ENCODE results near the gene PARD3. TPM values are rescaled to one million over a fixed set of nuclear protein-coding genes. Genes with fewer than 3 reads are reported as not detected.

The PARD3 gene
- total RNA-seq, 2 experiments from 2014 or later: 0.93 to 1.2 TPM

GRCh38 chr10:34499612-34500279 is 315.4 kb downstream of the PARD3 start:
- Mint-ChIP-seq H3K9me3 (no peaks in the 10 kb centered on the region), H3K27me3 (peaks cover 2% of the 10 kb centered on the region), H3K4me3 (no peak overlapping the region), H3K27ac (no peak overlapping the region), H3K36me3 (no peaks in the 10 kb centered on the region), H3K4me1 (ENCODE audit: low read depth) (no peaks in the 10 kb centered on the region)
- ChIA-PET CTCF (no interaction called here), POLR2A (no interaction called here)
- intact Hi-C loops (cut with micrococcal nuclease): no loop called here
- no peak for DNase-seq

GRCh38 chr10:34498821-34499220 is 316.3 kb downstream of the PARD3 start:
- H3K27me3 Mint-ChIP-seq: peaks cover 2% of the 10 kb centered on the region
- no peak for DNase-seq
- intact Hi-C loops (cut with micrococcal nuclease): no loop called here
- no peak overlapping the region for H3K27ac Mint-ChIP-seq
- H3K9me3 Mint-ChIP-seq: no peaks in the 10 kb centered on the region
- ChIA-PET POLR2A (no interaction called here), CTCF (interaction anchor here (0.6 kb wide), 1 partner anchor 354 kb away, joined by 3 read pairs; no protein-coding TSS in a partner anchor)
- no peaks in the 10 kb centered on the region for H3K36me3 Mint-ChIP-seq
- H3K4me1 Mint-ChIP-seq (ENCODE audit: low read depth): no peaks in the 10 kb centered on the region
- no peak overlapping the region for H3K4me3 Mint-ChIP-seq

GRCh38 chr10:34495938-34496337 is 319.2 kb downstream of the PARD3 start:
- Mint-ChIP-seq H3K9me3 (no peaks in the 10 kb centered on the region), H3K27ac (no peak overlapping the region), H3K4me3 (no peak overlapping the region), H3K27me3 (peaks cover 4% of the 10 kb centered on the region), H3K36me3 (no peaks in the 10 kb centered on the region), H3K4me1 (ENCODE audit: low read depth) (no peaks in the 10 kb centered on the region)
- no peak for DNase-seq
- ChIA-PET POLR2A (no interaction called here), CTCF (no interaction called here)
- intact Hi-C loops (cut with micrococcal nuclease): no loop called here

- Mint-ChIP-seq H3K9me3 (no peaks in the 10 kb centered on the region), H3K27ac (no peak overlapping the region), H3K27me3 (peaks cover 4% of the 10 kb centered on the region), H3K4me3 (no peak overlapping the region), H3K36me3 (no peaks in the 10 kb centered on the region), H3K4me1 (ENCODE audit: low read depth) (no peaks in the 10 kb centered on the region)
- intact Hi-C loops (cut with micrococcal nuclease): no loop called here
- POLR2A ChIA-PET: no interaction called here
- CTCF ChIA-PET: no interaction called here
- no peak for DNase-seq
Measured at GRCh38 chr10:34494012-34494411, 321.1 kb downstream of the PARD3 start.

GRCh38 chr10:34492081-34492480 is 323.0 kb downstream of the PARD3 start:
- no peak overlapping the region for H3K27ac Mint-ChIP-seq
- intact Hi-C loops (cut with micrococcal nuclease): no loop called here
- H3K4me1 Mint-ChIP-seq (ENCODE audit: low read depth): no peaks in the 10 kb centered on the region
- no peaks in the 10 kb centered on the region for H3K9me3 Mint-ChIP-seq
- ChIA-PET POLR2A (no interaction called here), CTCF (no interaction called here)
- peaks cover 2% of the 10 kb centered on the region for H3K27me3 Mint-ChIP-seq
- H3K36me3 Mint-ChIP-seq: no peaks in the 10 kb centered on the region
- DNase-seq: no peak
- no peak overlapping the region for H3K4me3 Mint-ChIP-seq

GRCh38 chr10:34491678-34492077 is 323.4 kb downstream of the PARD3 start:
- Mint-ChIP-seq H3K27me3 (peaks cover 2% of the 10 kb centered on the region), H3K27ac (no peak overlapping the region), H3K4me1 (ENCODE audit: low read depth) (no peaks in the 10 kb centered on the region), H3K9me3 (no peaks in the 10 kb centered on the region), H3K36me3 (no peaks in the 10 kb centered on the region), H3K4me3 (no peak overlapping the region)
- CTCF ChIA-PET: no interaction called here
- POLR2A ChIA-PET: no interaction called here
- intact Hi-C loops (cut with micrococcal nuclease): no loop called here
- no peak for DNase-seq

- Mint-ChIP-seq H3K36me3 (no peaks in the 10 kb centered on the region), H3K27me3 (peaks cover 2% of the 10 kb centered on the region)
- intact Hi-C loops (cut with micrococcal nuclease): no loop called here
Measured at GRCh38 chr10:34489973-34490745, 324.9 kb downstream of the PARD3 start.

GRCh38 chr10:34489411-34489810 is 325.7 kb downstream of the PARD3 start:
- POLR2A ChIA-PET: no interaction called here
- CTCF ChIA-PET: no interaction called here
- intact Hi-C loops (cut with micrococcal nuclease): no loop called here
- Mint-ChIP-seq H3K36me3 (no peaks in the 10 kb centered on the region), H3K9me3 (no peaks in the 10 kb centered on the region), H3K27ac (no peak overlapping the region), H3K4me3 (no peak overlapping the region), H3K27me3 (peaks cover 4% of the 10 kb centered on the region), H3K4me1 (ENCODE audit: low read depth) (no peaks in the 10 kb centered on the region)
- no peak for DNase-seq

More at GRCh38 chr10:34489973-34490745, 324.9 kb downstream of the PARD3 start:
- H3K4me3 Mint-ChIP-seq: no peak overlapping the region
- POLR2A ChIA-PET: no interaction called here
- no peak for DNase-seq
- no peaks in the 10 kb centered on the region for H3K9me3 Mint-ChIP-seq
- H3K27ac Mint-ChIP-seq: no peak overlapping the region
- CTCF ChIA-PET: no interaction called here
- H3K4me1 Mint-ChIP-seq (ENCODE audit: low read depth): no peaks in the 10 kb centered on the region

GRCh38 chr10:34488476-34489130 is 326.5 kb downstream of the PARD3 start:
- Mint-ChIP-seq H3K36me3 (no peaks in the 10 kb centered on the region), H3K9me3 (no peaks in the 10 kb centered on the region), H3K27ac (no peak overlapping the region), H3K27me3 (peaks cover 4% of the 10 kb centered on the region), H3K4me3 (no peak overlapping the region), H3K4me1 (ENCODE audit: low read depth) (no peaks in the 10 kb centered on the region)
- CTCF ChIA-PET: interaction anchor here (0.6 kb wide), 1 partner anchor 165 kb away, joined by 3 read pairs; no protein-coding TSS in a partner anchor
- DNase-seq: no peak
- intact Hi-C loops (cut with micrococcal nuclease): no loop called here
- POLR2A ChIA-PET: no interaction called here

GRCh38 chr10:34486008-34486407 is 329.1 kb downstream of the PARD3 start:
- no peak for DNase-seq
- H3K27ac Mint-ChIP-seq: no peak overlapping the region
- intact Hi-C loops (cut with micrococcal nuclease): no loop called here

GRCh38 chr10:34484164-34484563 is 330.9 kb downstream of the PARD3 start:
- H3K27ac Mint-ChIP-seq: no peak overlapping the region
- ChIA-PET CTCF (no interaction called here), POLR2A (no interaction called here)
- H3K9me3 Mint-ChIP-seq: no peaks in the 10 kb centered on the region
- H3K27me3 Mint-ChIP-seq: peaks cover 1% of the 10 kb centered on the region
- no peak for DNase-seq
- H3K36me3 Mint-ChIP-seq: no peaks in the 10 kb centered on the region
- H3K4me1 Mint-ChIP-seq (ENCODE audit: low read depth): no peaks in the 10 kb centered on the region
- no peak overlapping the region for H3K4me3 Mint-ChIP-seq
- intact Hi-C loops (cut with micrococcal nuclease): no loop called here

More at GRCh38 chr10:34486008-34486407, 329.1 kb downstream of the PARD3 start:
- Mint-ChIP-seq H3K9me3 (no peaks in the 10 kb centered on the region), H3K4me1 (ENCODE audit: low read depth) (no peaks in the 10 kb centered on the region), H3K36me3 (no peaks in the 10 kb centered on the region), H3K27me3 (peaks cover 1% of the 10 kb centered on the region), H3K4me3 (no peak overlapping the region)
- POLR2A ChIA-PET: no interaction called here
- CTCF ChIA-PET: no interaction called here

GRCh38 chr10:34480345-34480744 is 334.8 kb downstream of the PARD3 start:
- no peaks in the 10 kb centered on the region for H3K9me3 Mint-ChIP-seq
- H3K4me1 Mint-ChIP-seq (ENCODE audit: low read depth): no peaks in the 10 kb centered on the region
- ChIA-PET POLR2A (no interaction called here), CTCF (no interaction called here)
- intact Hi-C loops (cut with micrococcal nuclease): no loop called here
- H3K27ac Mint-ChIP-seq: no peak overlapping the region
- DNase-seq: no peak
- no peaks in the 10 kb centered on the region for H3K36me3 Mint-ChIP-seq
- H3K4me3 Mint-ChIP-seq: no peak overlapping the region
- H3K27me3 Mint-ChIP-seq: peaks cover 1% of the 10 kb centered on the region
